HCT116 (cell line): ENCODE data around the gene OAS2. TPM values are rescaled to one million over a fixed set of nuclear protein-coding genes. Genes with fewer than 3 reads are reported as not detected.

Experiments
- ATAC-seq: fragments of 200-7000 bp; cut with Tn5 transposase; 2 replicates; pipeline ENCODE4 v1.9.1; 2020; ENCODE audit warnings: mild to moderate bottlenecking, moderate library complexity
- BruUV-seq: library from RNA; stranded (reverse); fragments of 400-500 nt; replicated peaks from 2 replicates; lab custom pipeline; 2021; lab: Mats Ljungman, UMichigan
- CTCF ChIA-PET: fragments of 300-600 bp; sonication (Branson Sonifier 250); formaldehyde crosslinking; loops from one replicate; lab custom pipeline; 2021; ENCODE audit warnings: antibody characterized with exemption; lab: Charles Lee
- POLR2A ChIA-PET: fragments of 300-600, 350-600 bp; sonication (Branson Sonifier 250); formaldehyde crosslinking; loops from one replicate; lab custom pipeline; 2021; ENCODE audit warnings: antibody characterized with exemption; lab: Charles Lee
- RAD21 ChIA-PET, 2 experiments: fragments of 300-600 bp; sonication (Branson Sonifier 250); formaldehyde crosslinking; loops; one replicate each; lab custom pipeline; 2023; ENCODE audit warnings: low total read pairs in 2 of 2; ENCODE audit not compliant: uncharacterized antibody in 2 of 2, unreplicated experiment in 2 of 2, low non-redundant PET in 1 of 2; lab: Charles Lee
- DNase-seq: peaks from one replicate; pipeline ENCODE4 v3.0.0-alpha.2; 2010; ENCODE audit warnings: low read depth, low spot score
- H2AFZ ChIP-seq: fragments of 200-600 bp; shearing (Covaris generic), sonication (generic); 2 replicates; pipeline ENCODE4 v1.6.1; 2017; ENCODE audit warnings: low read depth, mixed run types, mixed read lengths, antibody characterized with exemption, low read length; ENCODE audit not compliant: poor library complexity, severe bottlenecking
- H3K27ac ChIP-seq: 2 replicates; pipeline ENCODE4 v1.5.1; 2012; ENCODE audit warnings: low read depth, low read length
- H3K27me3 ChIP-seq: fragments of 200-600 bp; sonication (generic); 2 replicates; pipeline ENCODE4 v1.6.1; 2016; ENCODE audit warnings: mixed run types, low read length, mixed read lengths; ENCODE audit not compliant: insufficient read depth
- H3K36me3 ChIP-seq, 2 experiments: fragments of 200-500 bp in 1 of 2; fragments of 200-600 bp in 1 of 2; sonication (Bioruptor generic) in 1 of 2; sonication (generic) in 1 of 2; 2 replicates each; pipeline versions ENCODE4 v1.5.1 to v1.6.1; 2014 to 2016; ENCODE audit warnings: low read length in 2 of 2, inconsistent platforms in 1 of 2, mixed read lengths in 1 of 2, mixed run types in 1 of 2; ENCODE audit not compliant: insufficient read depth in 2 of 2, control insufficient read depth in 1 of 2
- H3K4me1 ChIP-seq, 2 experiments: fragments of 200-600 bp in 1 of 2; sonication (generic) in 1 of 2; 2 replicates each; pipeline versions ENCODE4 v1.5.1 to v1.6.1; 2012 to 2017; ENCODE audit warnings: low read length in 2 of 2, inconsistent platforms in 1 of 2, mild to moderate bottlenecking in 1 of 2, mixed read lengths in 1 of 2, mixed run types in 1 of 2, moderate library complexity in 1 of 2; ENCODE audit not compliant: insufficient read depth in 2 of 2, control insufficient read depth in 1 of 2
- H3K4me2 ChIP-seq: fragments of 200-600 bp; sonication (generic); 2 replicates; pipeline ENCODE4 v1.6.1; 2017; ENCODE audit warnings: mixed run types, low read length, mixed read lengths
- H3K4me3 ChIP-seq, 2 experiments: fragments of 200-600 bp in 1 of 2; sonication (generic) in 1 of 2; replicated peaks in 1 of 2; 2 replicates each; pipeline ENCODE4 v1.5.1; 2011 to 2016; ENCODE audit warnings: low read length in 2 of 2, control low read depth in 1 of 2, low read depth in 1 of 2, mild to moderate bottlenecking in 1 of 2, mixed read lengths in 1 of 2, mixed run types in 1 of 2
- H3K79me2 ChIP-seq: fragments of 200-600 bp; sonication (generic); 2 replicates; pipeline ENCODE4 v1.6.1; 2017; ENCODE audit warnings: mild to moderate bottlenecking, mixed run types, low read length, moderate library complexity, mixed read lengths; ENCODE audit not compliant: insufficient read depth
- H3K9ac ChIP-seq: fragments of 200-600 bp; sonication (generic); 2 replicates; pipeline ENCODE4 v1.6.1; 2016; ENCODE audit warnings: low read length, mixed read lengths
- H3K9me2 ChIP-seq: fragments of 200-600 bp; sonication (generic), shearing (Covaris generic); 2 replicates; pipeline ENCODE4 v1.6.1; 2017; ENCODE audit warnings: mixed run types, mild to moderate bottlenecking, moderate library complexity; ENCODE audit not compliant: insufficient read depth
- H3K9me3 ChIP-seq, 2 experiments: fragments of 200-500 bp in 1 of 2; fragments of 200-600 bp in 1 of 2; sonication (Bioruptor generic) in 1 of 2; sonication (generic) in 1 of 2; 2 replicates each; pipeline ENCODE4 v1.6.1; 2014 to 2017; ENCODE audit warnings: low read length in 2 of 2, mixed read lengths in 2 of 2, inconsistent platforms in 1 of 2, low read depth in 1 of 2, mild to moderate bottlenecking in 1 of 2, mixed run types in 1 of 2, moderate library complexity in 1 of 2; ENCODE audit not compliant: control insufficient read depth in 1 of 2, insufficient read depth in 1 of 2
- H4K20me1 ChIP-seq: fragments of 200-600 bp; sonication (generic), shearing (Covaris generic); 2 replicates; pipeline ENCODE4 v1.6.1; 2017; ENCODE audit warnings: mixed run types, mild to moderate bottlenecking, moderate library complexity; ENCODE audit not compliant: insufficient read depth
- CBX3 ChIP-seq: IDR thresholded peaks from 2 replicates; pipeline ENCODE4 v1.6.1; 2012; ENCODE audit warnings: low read depth
- CTCF ChIP-seq, 3 experiments: fragments of 200-600 bp in 1 of 3; sonication (generic) in 1 of 3; IDR thresholded peaks in 2 of 3; conservative IDR thresholded peaks in 1 of 3; 2 replicates each; pipeline ENCODE4 v1.5.1; 2012 to 2017; ENCODE audit warnings: low read depth in 2 of 3, low read length in 2 of 3, antibody characterized with exemption in 1 of 3, borderline replicate concordance in 1 of 3, control low read depth in 1 of 3, mild to moderate bottlenecking in 1 of 3, mixed read lengths in 1 of 3, mixed run types in 1 of 3, moderate library complexity in 1 of 3; ENCODE audit not compliant: insufficient read depth in 1 of 3
- ELF1 ChIP-seq: IDR thresholded peaks from 2 replicates; pipeline ENCODE4 v1.6.1; 2012; ENCODE audit warnings: low read depth, borderline replicate concordance
- EZH2phosphoT487 ChIP-seq: fragments of 200-600 bp; IDR thresholded peaks from 2 replicates; pipeline ENCODE4 v1.6.1; 2018; ENCODE audit warnings: antibody characterized with exemption, borderline replicate concordance
- POLR2AphosphoS5 ChIP-seq: IDR thresholded peaks from 2 replicates; pipeline ENCODE4 v1.6.1; 2011; ENCODE audit warnings: mild to moderate bottlenecking, low read depth, low read length, moderate library complexity
- REST ChIP-seq: IDR thresholded peaks from 2 replicates; pipeline ENCODE4 v1.6.1; 2012; ENCODE audit warnings: low read depth
- SP1 ChIP-seq: IDR thresholded peaks from 2 replicates; pipeline ENCODE4 v1.6.1; 2012; ENCODE audit warnings: low read depth
- SRF ChIP-seq: IDR thresholded peaks from 2 replicates; pipeline ENCODE4 v1.6.1; 2012; ENCODE audit warnings: low read depth
- TCF7L2 ChIP-seq: IDR thresholded peaks from 2 replicates; pipeline ENCODE4 v1.7.0; 2011; ENCODE audit warnings: borderline replicate concordance, inconsistent platforms; ENCODE audit not compliant: insufficient read depth, insufficient read length; ENCODE audit errors: extremely low read depth
- YY1 ChIP-seq: IDR thresholded peaks from 2 replicates; pipeline ENCODE4 v1.6.1; 2011; ENCODE audit warnings: low read length, low read depth, moderate library complexity, mild to moderate bottlenecking; ENCODE audit not compliant: insufficient replicate concordance; ENCODE audit errors: extremely low read depth
- ZBTB33 ChIP-seq: IDR thresholded peaks from 2 replicates; pipeline ENCODE4 v1.6.1; 2011; ENCODE audit warnings: mild to moderate bottlenecking, low read length, moderate library complexity; ENCODE audit not compliant: insufficient replicate concordance; ENCODE audit errors: extremely low read depth
- ZFX ChIP-seq: fragments of 450-650 bp; IDR thresholded peaks from 2 replicates; pipeline ENCODE4 v1.6.1; 2017
- ZNF274 ChIP-seq: fragments of 200-500 bp; sonication (Bioruptor generic); IDR thresholded peaks from 2 replicates; pipeline ENCODE4 v1.6.1; 2014; ENCODE audit warnings: mild to moderate bottlenecking, low read depth, low read length, inconsistent platforms
- intact Hi-C: fragments of 100-400 bp; cut with micrococcal nuclease; formaldehyde crosslinking; loops from 2 replicates; pipeline ENCODE4 v1.10.0; 2022
- total RNA-seq: library from RNA; stranded (reverse); gene quantifications from one replicate; pipeline ENCODE4 v1.2.1, GENCODE V29; 2021; ENCODE audit not compliant: unreplicated experiment

OAS2 gene
- total RNA-seq, 1 experiment from 2014 or later = 0.30 TPM

DNA sequence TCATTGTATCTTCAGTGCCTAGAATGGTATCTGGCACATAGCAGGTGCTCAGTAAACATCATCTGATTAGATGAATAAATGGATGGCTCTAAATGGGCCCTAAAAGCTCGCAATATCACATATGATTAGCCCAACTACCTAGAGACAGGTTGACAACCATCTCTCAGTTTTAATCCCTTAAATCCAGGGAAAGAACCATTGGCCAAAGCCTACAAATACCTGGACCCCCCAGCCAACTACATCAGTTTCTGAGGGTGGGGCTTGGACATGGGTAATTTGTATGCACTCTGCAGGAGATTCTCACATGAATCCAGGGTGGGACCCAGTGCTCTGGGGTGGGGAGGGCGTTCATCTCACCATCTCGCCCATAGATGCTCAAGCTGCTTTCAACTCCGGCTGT lies 73.4 kb downstream of the OAS2 start:
- CTCF ChIA-PET = interaction anchor here (1.0 to 1.7 kb wide), 2 partner anchors 47 to 59 kb away, joined by 4 read pairs; no protein-coding TSS in a partner anchor
- BruUV-seq = no TSS peak
- intact Hi-C loops = no loop called here

DNA sequence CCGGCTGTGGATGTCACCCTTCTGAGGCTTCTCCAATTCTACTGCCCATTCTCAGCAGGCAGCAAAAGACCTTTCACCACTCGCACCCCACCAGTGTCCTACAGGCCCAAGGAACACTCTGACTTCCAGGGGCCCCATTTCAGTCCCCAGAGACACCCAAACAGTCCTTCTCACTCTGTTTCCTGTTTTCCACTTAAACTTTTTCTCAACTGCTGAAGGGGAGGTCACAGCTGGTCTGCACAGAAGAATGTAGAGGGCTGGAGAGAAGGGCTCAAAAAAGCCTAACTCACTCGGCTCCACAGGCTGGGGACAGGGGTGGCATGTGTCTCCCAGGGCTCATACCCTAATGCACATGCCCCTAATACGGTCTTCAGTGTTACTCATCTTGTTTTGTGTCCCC lies 74.0 kb downstream of the OAS2 start:
- ChIA-PET POLR2A (no interaction called here), CTCF (no interaction called here), RAD21 (no interaction called here)
- no TSS peak for BruUV-seq
- DNase-seq (no peak), ATAC-seq (no peak)
- Histone ChIP-seq H3K79me2 (no peaks in the 10 kb centered on the region), H2AFZ (no peak overlapping the region), H3K27me3 (peaks cover 11% of the 10 kb centered on the region; the same call in 1 of the 2 replicates), H3K4me3 (no peak overlapping the region), H3K9me3 (no peaks in the 10 kb centered on the region), H3K9ac (no peak overlapping the region), H3K36me3 (no peaks in the 10 kb centered on the region), H3K9me2 (no peaks in the 10 kb centered on the region), H3K4me2 (no peak overlapping the region), H3K4me1 (no peaks in the 10 kb centered on the region), H4K20me1 (no peaks in the 10 kb centered on the region), H3K27ac (no peak overlapping the region; the same call in 1 of the 2 replicates)
- intact Hi-C loops = no loop called here
- TF ChIP-seq CBX3 (no peak), ZNF274 (no peak), SP1 (no peak), POLR2AphosphoS5 (no peak), REST (no peak), EZH2phosphoT487 (no peak), ELF1 (no peak), ZBTB33 (no peak), TCF7L2 (no peak), CTCF (IDR thresholded peaks at IDR 0.05 in 2 of 3, conservative IDR thresholded peaks at IDR 0.05 in 1 of 3; ENCODE audit: borderline replicate concordance in 1 of 3, insufficient read depth in 1 of 3, low read depth in 2 of 3, low read length in 2 of 3) (no peak), ZFX (no peak)

More for the DNA sequence above, 73.4 kb downstream of the OAS2 start:
- no peaks in the 10 kb centered on the region for H3K9me2 ChIP-seq
- ATAC-seq = no peak
- no peak overlapping the region for H3K4me3 ChIP-seq
- no peaks in the 10 kb centered on the region for H3K9me3 ChIP-seq
- no peak for TF ChIP-seq SRF
- no peak for TF ChIP-seq YY1
- TF ChIP-seq, all 23 proteins: peak for 0
- peaks cover 11% of the 10 kb centered on the region; the same call in 1 of the 2 replicates for H3K27me3 ChIP-seq
- ChIA-PET POLR2A (no interaction called here), RAD21 (no interaction called here)
- H3K79me2 ChIP-seq = no peaks in the 10 kb centered on the region
- H3K27ac ChIP-seq = no peak overlapping the region
- H3K4me1 ChIP-seq = no peaks in the 10 kb centered on the region
- no peak overlapping the region for H3K4me2 ChIP-seq
- no peaks in the 10 kb centered on the region for H4K20me1 ChIP-seq
- no peak overlapping the region for H2AFZ ChIP-seq
- DNase-seq = no peak
- no peak overlapping the region for H3K9ac ChIP-seq
- no peaks in the 10 kb centered on the region for H3K36me3 ChIP-seq
